MCF 10A (cell line): ENCODE measurements around the gene SRGAP3. TPM values are rescaled to one million over a fixed set of nuclear protein-coding genes. Genes with fewer than 3 reads are reported as not detected.

Experiments used
- BruUV-seq: library from RNA; stranded (reverse); fragments of 400-500 nt; replicated peaks from 2 replicates; lab custom pipeline; 2021; lab: Mats Ljungman, UMichigan
- CTCF ChIA-PET: fragments of 300-600 bp; sonication (Branson Sonifier 250); formaldehyde crosslinking; extraction: SDS; loops from one replicate; lab custom pipeline; 2021; ENCODE audit warnings: antibody characterized with exemption, inconsistent platforms; lab: Yijun Ruan, JAX
- POLR2A ChIA-PET: fragments of 300-600, 350-650 bp; sonication (Branson Sonifier 250); formaldehyde crosslinking; extraction: SDS; loops from one replicate; lab custom pipeline; 2020; ENCODE audit warnings: antibody characterized with exemption, inconsistent platforms; lab: Yijun Ruan, JAX
- DNase-seq: peaks from one replicate; pipeline ENCODE4 v3.0.0-alpha.2; 2018; ENCODE audit not compliant: unreplicated experiment
- H3K27ac Mint-ChIP-seq: one replicate; pipeline ENCODE4 v1.8.0; 2022; ENCODE audit warnings: mild to moderate bottlenecking, low read depth, mixed read lengths; ENCODE audit not compliant: unreplicated experiment
- H3K27me3 Mint-ChIP-seq: one replicate; pipeline ENCODE4 v1.8.0; 2022; ENCODE audit warnings: mixed read lengths; ENCODE audit not compliant: insufficient read depth, unreplicated experiment
- H3K36me3 Mint-ChIP-seq: one replicate; pipeline ENCODE4 v1.8.0; 2022; ENCODE audit warnings: mild to moderate bottlenecking, moderate library complexity, mixed read lengths; ENCODE audit not compliant: insufficient read depth, unreplicated experiment
- H3K4me1 Mint-ChIP-seq: one replicate; pipeline ENCODE4 v1.8.0; 2022; ENCODE audit warnings: mixed read lengths; ENCODE audit not compliant: insufficient read depth, unreplicated experiment
- H3K4me3 Mint-ChIP-seq: one replicate; pipeline ENCODE4 v1.8.0; 2022; ENCODE audit warnings: mild to moderate bottlenecking, moderate library complexity, mixed read lengths; ENCODE audit not compliant: unreplicated experiment
- H3K9me3 Mint-ChIP-seq: one replicate; pipeline ENCODE4 v1.8.0; 2022; ENCODE audit warnings: mixed read lengths; ENCODE audit not compliant: unreplicated experiment
- CTCF ChIP-seq: fragments of 200-600 bp; IDR thresholded peaks from one replicate; pipeline ENCODE4 v1.8.0; 2022; ENCODE audit warnings: antibody characterized with exemption, mild to moderate bottlenecking; ENCODE audit not compliant: unreplicated experiment
- intact Hi-C: fragments of 100-400 bp; cut with micrococcal nuclease; formaldehyde crosslinking; loops from 2 replicates; pipeline ENCODE4 v1.14.1; 2022
- total RNA-seq: library from RNA; stranded (reverse); gene quantifications from 2 replicates; pipeline ENCODE4 v1.2.3, GENCODE V29; 2022

Gene SRGAP3
- total RNA-seq, 1 experiment from 2014 or later: 19.8 TPM

- peaks cover 10% of the 10 kb centered on the region for H3K36me3 Mint-ChIP-seq
- BruUV-seq: no TSS peak
- TF ChIP-seq CTCF: no peak
- POLR2A ChIA-PET: interaction anchor here (1.0 to 2.6 kb wide), 2 partner anchors 11 to 80 kb away, joined by 3 to 13 read pairs; partner anchors contain the start of gene SRGAP3
- peaks cover 22% of the 10 kb centered on the region for H3K4me1 Mint-ChIP-seq
- no peaks in the 10 kb centered on the region for H3K27me3 Mint-ChIP-seq
- CTCF ChIA-PET: interaction anchor here (0.6 to 1.1 kb wide), 3 partner anchors 19 to 45 kb away, joined by 3 to 5 read pairs (median 3); no protein-coding TSS in a partner anchor
- intact Hi-C loops: loop anchor here (1.0 kb wide), 1 partner anchor 133 kb away; no protein-coding TSS in a partner anchor
- H3K4me3 Mint-ChIP-seq: peak overlapping the region; percentile 13
- peak; percentile 86 for DNase-seq
- H3K27ac Mint-ChIP-seq: peak overlapping the region; percentile 84
- H3K9me3 Mint-ChIP-seq: peaks cover 7% of the 10 kb centered on the region
These were observed 80.1 kb downstream of the SRGAP3 start for GRCh38 chr3:9169326-9169725.

- H3K4me3 Mint-ChIP-seq: no peak overlapping the region
- no peaks in the 10 kb centered on the region for H3K9me3 Mint-ChIP-seq
- CTCF ChIA-PET: interaction anchor here (0.6 to 1.1 kb wide), 6 partner anchors 12 to 134 kb away, joined by 3 to 5 read pairs (median 3); partner anchors contain the start of gene SRGAP3
- DNase-seq: no peak
- BruUV-seq: no TSS peak
- H3K27me3 Mint-ChIP-seq: no peaks in the 10 kb centered on the region
- intact Hi-C loops: no loop called here
- TF ChIP-seq CTCF: no peak
- H3K27ac Mint-ChIP-seq: peak overlapping the region; percentile 84
- peaks cover 10% of the 10 kb centered on the region for H3K36me3 Mint-ChIP-seq
- POLR2A ChIA-PET: interaction anchor here (0.7 to 2.6 kb wide), 4 partner anchors 10 to 81 kb away, joined by 3 to 13 read pairs (median 4); partner anchors contain the start of gene SRGAP3
- peaks cover 12% of the 10 kb centered on the region for H3K4me1 Mint-ChIP-seq
These were observed 81.2 kb downstream of the SRGAP3 start for GRCh38 chr3:9168241-9168741.

GRCh38 chr3:9167222-9167621 lies 82.2 kb downstream of the SRGAP3 start:
- intact Hi-C loops: no loop called here
- Mint-ChIP-seq H3K27me3 (no peaks in the 10 kb centered on the region), H3K27ac (no peak overlapping the region), H3K36me3 (peaks cover 5% of the 10 kb centered on the region), H3K4me1 (peaks cover 1% of the 10 kb centered on the region), H3K9me3 (no peaks in the 10 kb centered on the region), H3K4me3 (no peak overlapping the region)
- ChIA-PET POLR2A (interaction anchor here (0.6 to 2.6 kb wide), 4 partner anchors 52 to 93 kb away, joined by 3 to 13 read pairs (median 3); partner anchors contain the start of gene SRGAP3), CTCF (interaction anchor here (0.8 to 1.1 kb wide), 4 partner anchors 11 to 135 kb away, joined by 3 to 5 read pairs (median 4); partner anchors contain the start of gene SRGAP3)
- no peak for DNase-seq
- no TSS peak for BruUV-seq
- no peak for TF ChIP-seq CTCF

- H3K36me3 Mint-ChIP-seq: peaks cover 5% of the 10 kb centered on the region
- no peaks in the 10 kb centered on the region for H3K27me3 Mint-ChIP-seq
- TF ChIP-seq CTCF: no peak
- H3K4me3 Mint-ChIP-seq: no peak overlapping the region
- H3K9me3 Mint-ChIP-seq: no peaks in the 10 kb centered on the region
- CTCF ChIA-PET: no interaction called here
- BruUV-seq: no TSS peak
- intact Hi-C loops: no loop called here
- no peak for DNase-seq
- peaks cover 6% of the 10 kb centered on the region for H3K4me1 Mint-ChIP-seq
- POLR2A ChIA-PET: interaction anchor here (0.8 kb wide), 1 partner anchor 10 kb away, joined by 3 read pairs; no protein-coding TSS in a partner anchor
- H3K27ac Mint-ChIP-seq: no peak overlapping the region
These were observed 84.0 kb downstream of the SRGAP3 start for GRCh38 chr3:9165421-9165820.
